ENCODE results near the gene BTD.

DNA sequence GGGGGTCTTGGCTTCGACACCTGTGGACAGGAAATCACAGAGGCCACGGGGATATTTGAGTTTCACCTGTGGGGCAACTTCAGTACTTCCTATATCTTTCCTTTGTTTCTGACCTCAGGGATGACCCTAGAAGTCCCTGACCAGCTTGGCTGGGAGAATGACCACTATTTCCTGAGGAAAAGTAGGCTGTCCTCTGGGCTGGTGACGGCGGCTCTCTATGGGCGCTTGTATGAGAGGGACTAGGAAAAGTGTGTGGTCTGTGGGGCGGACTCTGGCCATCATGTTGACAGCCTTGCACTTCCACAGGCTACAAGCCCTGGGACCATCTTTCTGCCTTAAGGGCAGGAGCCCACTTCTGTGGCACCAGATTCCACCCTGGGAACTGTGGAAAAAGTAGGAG lies 43.7 kb downstream of the BTD start:
- TF ChIP-seq, protein P1, sequence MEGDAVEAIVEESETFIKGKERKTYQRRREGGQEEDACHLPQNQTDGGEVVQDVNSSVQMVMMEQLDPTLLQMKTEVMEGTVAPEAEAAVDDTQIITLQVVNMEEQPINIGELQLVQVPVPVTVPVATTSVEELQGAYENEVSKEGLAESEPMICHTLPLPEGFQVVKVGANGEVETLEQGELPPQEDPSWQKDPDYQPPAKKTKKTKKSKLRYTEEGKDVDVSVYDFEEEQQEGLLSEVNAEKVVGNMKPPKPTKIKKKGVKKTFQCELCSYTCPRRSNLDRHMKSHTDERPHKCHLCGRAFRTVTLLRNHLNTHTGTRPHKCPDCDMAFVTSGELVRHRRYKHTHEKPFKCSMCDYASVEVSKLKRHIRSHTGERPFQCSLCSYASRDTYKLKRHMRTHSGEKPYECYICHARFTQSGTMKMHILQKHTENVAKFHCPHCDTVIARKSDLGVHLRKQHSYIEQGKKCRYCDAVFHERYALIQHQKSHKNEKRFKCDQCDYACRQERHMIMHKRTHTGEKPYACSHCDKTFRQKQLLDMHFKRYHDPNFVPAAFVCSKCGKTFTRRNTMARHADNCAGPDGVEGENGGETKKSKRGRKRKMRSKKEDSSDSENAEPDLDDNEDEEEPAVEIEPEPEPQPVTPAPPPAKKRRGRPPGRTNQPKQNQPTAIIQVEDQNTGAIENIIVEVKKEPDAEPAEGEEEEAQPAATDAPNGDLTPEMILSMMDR (IDR thresholded peaks at IDR 0.05) = no peak
- TF ChIP-seq POLR2A (IDR thresholded peaks at IDR 0.05) (no peak), EP300 (IDR thresholded peaks at IDR 0.05) (no peak)

Measured in ovary (tissue), 3 donors.